ENCODE results near the gene SLC23A2.

- TF ChIP-seq CTCF (IDR thresholded peaks at IDR 0.05; ENCODE audit: low read depth, low read length), result no peak
- no peak for TF ChIP-seq MAX (IDR thresholded peaks at IDR 0.05; ENCODE audit: low read depth, low read length)
- no peak for TF ChIP-seq POLR2A (IDR thresholded peaks at IDR 0.05; ENCODE audit: extremely low read depth, insufficient read length)
- TF ChIP-seq MYC (IDR thresholded peaks at IDR 0.05; ENCODE audit: low read depth, low read length), result no peak
Measured at GRCh38 chr20:4971064-4971463, 30.2 kb downstream of the SLC23A2 start.

Measured in NB4 (cell line).